PFSK-1 (cell line): ENCODE data around the gene SIGLEC10.

Experiments
- POLR2AphosphoS5 ChIP-seq: IDR thresholded peaks from 2 replicates; pipeline ENCODE4 v1.6.1; 2012; ENCODE audit warnings: low read depth, mild to moderate bottlenecking, control low read depth, low read length, moderate library complexity
- TAF1 ChIP-seq: IDR thresholded peaks from 2 replicates; pipeline ENCODE4 v1.6.1; 2012; ENCODE audit warnings: low read length, control low read depth, borderline replicate concordance; ENCODE audit not compliant: insufficient read depth

DNA sequence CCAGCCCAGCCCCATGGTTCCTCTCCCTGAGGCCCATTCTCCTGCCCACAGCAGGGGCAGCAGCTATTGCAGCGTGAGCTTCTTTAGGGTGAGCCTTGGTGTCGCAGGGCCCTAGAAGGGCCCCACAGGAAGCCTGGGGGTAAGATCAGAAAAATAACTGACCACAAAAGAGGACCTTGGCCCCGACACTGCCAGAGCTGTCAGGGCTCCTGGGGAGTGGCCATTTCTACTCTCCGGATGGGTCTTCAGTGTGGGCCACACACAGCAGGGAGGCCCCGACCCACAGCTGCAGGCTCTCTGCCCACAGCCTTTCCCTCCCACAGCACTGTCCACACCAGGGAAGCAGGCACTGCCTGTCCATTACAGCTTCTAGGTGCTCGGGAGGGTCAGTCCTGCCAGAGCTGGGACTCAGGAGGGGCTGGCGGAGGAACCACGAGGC, 44.3 kb upstream of the SIGLEC10 start:
- TF ChIP-seq POLR2AphosphoS5, result no peak
- TF ChIP-seq TAF1, result no peak
